Lower leg skin (tissue), 4 donors: ENCODE measurements around the gene C1QL1. TPM values are rescaled to one million over a fixed set of nuclear protein-coding genes. Genes with fewer than 3 reads are reported as not detected.

Experiments
- DNase-seq, 2 donors: peaks; one replicate each; pipeline ENCODE4 v3.0.0-alpha.2; 2019; ENCODE audit warnings: low spot score in 2 of 2
- H3K4me3 ChIP-seq: fragments of 200-600 bp; sonication (generic); 2 replicates; pipeline ENCODE4 v1.5.1; 2017; ENCODE audit warnings: mild to moderate bottlenecking, low read depth; ENCODE audit not compliant: poor library complexity, severe bottlenecking
- CTCF ChIP-seq, 3 donors: fragments of 450-650 bp; IDR thresholded peaks; one replicate each; pipeline ENCODE4 v1.5.1; 2016; ENCODE audit warnings: antibody characterized with exemption in 3 of 3, mild to moderate bottlenecking in 3 of 3, moderate library complexity in 2 of 3
- POLR2A ChIP-seq, 2 donors: fragments of 450-650 bp; IDR thresholded peaks; one replicate each; pipeline ENCODE4 v1.6.1; 2016 to 2017; ENCODE audit warnings: antibody characterized with exemption in 2 of 2, mild to moderate bottlenecking in 1 of 2, moderate library complexity in 1 of 2
- WGBS, 2 donors: methylation state at CpG; one replicate each; pipeline ENCODE4 v1.1.5; 2018; 5-methylcytosine and 5-hydroxymethylcytosine counted together
- intact Hi-C: fragments of 100-400 bp; cut with DNase I; formaldehyde crosslinking; loops from one replicate; pipeline ENCODE4 v1.15.0; 2023; ENCODE audit warnings: low total_unique reads
- total RNA-seq, 4 donors: library from RNA; depleted of rRNA; stranded (reverse); fragments of >200 nt; gene quantifications; one replicate each; pipeline ENCODE4 v1.1.0, GENCODE V29; 2016

Gene C1QL1
- total RNA-seq, 4 donors from 2014 or later, result 0.21 to 1.4 (median 0.73) TPM

- 83 to 87% methylated on average over 9 of the region's 9 CpGs for WGBS, 2 donors
- no peak for TF ChIP-seq POLR2A (IDR thresholded peaks at IDR 0.05)
- intact Hi-C loops, result no loop called here
- DNase-seq, result no peak
- no peak overlapping the region for H3K4me3 ChIP-seq
Observed at GRCh38 chr17:44924107-44924544, 44.0 kb downstream of the C1QL1 start.

- TF ChIP-seq POLR2A (IDR thresholded peaks at IDR 0.05) (no peak), CTCF (IDR thresholded peaks at IDR 0.05) (no peak)
- no peak overlapping the region for H3K4me3 ChIP-seq
- WGBS, 2 donors, result 80 to 87% methylated on average over 13 to 19 of the region's 19 CpGs
- intact Hi-C loops, result no loop called here
- peak in 1 of 2 donors; percentile 73 for DNase-seq
Observed at GRCh38 chr17:44922746-44923470, 45.2 kb downstream of the C1QL1 start.

- H3K4me3 ChIP-seq, result no peak overlapping the region
- intact Hi-C loops, result no loop called here
- 90 to 93% methylated on average over 6 of the region's 6 CpGs for WGBS, 2 donors
- TF ChIP-seq CTCF (IDR thresholded peaks at IDR 0.05) (no peak), POLR2A (IDR thresholded peaks at IDR 0.05) (no peak)
- no peak for DNase-seq
Observed at GRCh38 chr17:44922136-44922535, 46.0 kb downstream of the C1QL1 start.

GRCh38 chr17:44921122-44921882 lies 46.8 kb downstream of the C1QL1 start:
- 69 to 82% methylated on average over 11 of the region's 11 CpGs for WGBS, 2 donors
- DNase-seq, result peak in 1 of 2 donors; percentile 64
- intact Hi-C loops, result no loop called here
- no peak overlapping the region for H3K4me3 ChIP-seq
- no peak for TF ChIP-seq CTCF (IDR thresholded peaks at IDR 0.05)

GRCh38 chr17:44920565-44920940 lies 47.5 kb downstream of the C1QL1 start:
- TF ChIP-seq POLR2A (IDR thresholded peaks at IDR 0.05) (no peak), CTCF (IDR thresholded peaks at IDR 0.05) (no peak)
- 79 to 84% methylated on average over 7 of the region's 7 CpGs for WGBS, 2 donors
- intact Hi-C loops, result no loop called here
- no peak overlapping the region for H3K4me3 ChIP-seq
- DNase-seq, result peak in 1 of 2 donors; percentile 73

- TF ChIP-seq CTCF (IDR thresholded peaks at IDR 0.05) (peak in 1 of 3 donors; percentile 70), POLR2A (IDR thresholded peaks at IDR 0.05) (no peak)
- WGBS, 2 donors, result 19 to 21% methylated on average over 7 to 9 of the region's 9 CpGs
- no peak overlapping the region for H3K4me3 ChIP-seq
- intact Hi-C loops, result loop anchor here (5.0 to 10.0 kb wide), 2 partner anchors 102 to 185 kb away; no protein-coding TSS in a partner anchor
- DNase-seq, result peak; percentile 64 to 92
Observed at GRCh38 chr17:44919885-44920564, 48.1 kb downstream of the C1QL1 start.
